HG03354 (cell line): ENCODE results near the gene ZNF559.
A peak's percentile ranks its signal among the peaks of the same experiment; 100 is the strongest.
"Not testable (repeated sequence)": the region's sequence is repeated elsewhere in the genome, so short reads cannot be mapped to it uniquely, and the experiment has no call there.

Source experiments
- ATAC-seq: cut with Tn5 transposase; IDR thresholded peaks from one replicate; pipeline ENCODE4 v1.9.1; 2021; ENCODE audit warnings: mild to moderate bottlenecking; ENCODE audit not compliant: unreplicated experiment, poor library complexity, severe bottlenecking

The ZNF559 gene

DNA sequence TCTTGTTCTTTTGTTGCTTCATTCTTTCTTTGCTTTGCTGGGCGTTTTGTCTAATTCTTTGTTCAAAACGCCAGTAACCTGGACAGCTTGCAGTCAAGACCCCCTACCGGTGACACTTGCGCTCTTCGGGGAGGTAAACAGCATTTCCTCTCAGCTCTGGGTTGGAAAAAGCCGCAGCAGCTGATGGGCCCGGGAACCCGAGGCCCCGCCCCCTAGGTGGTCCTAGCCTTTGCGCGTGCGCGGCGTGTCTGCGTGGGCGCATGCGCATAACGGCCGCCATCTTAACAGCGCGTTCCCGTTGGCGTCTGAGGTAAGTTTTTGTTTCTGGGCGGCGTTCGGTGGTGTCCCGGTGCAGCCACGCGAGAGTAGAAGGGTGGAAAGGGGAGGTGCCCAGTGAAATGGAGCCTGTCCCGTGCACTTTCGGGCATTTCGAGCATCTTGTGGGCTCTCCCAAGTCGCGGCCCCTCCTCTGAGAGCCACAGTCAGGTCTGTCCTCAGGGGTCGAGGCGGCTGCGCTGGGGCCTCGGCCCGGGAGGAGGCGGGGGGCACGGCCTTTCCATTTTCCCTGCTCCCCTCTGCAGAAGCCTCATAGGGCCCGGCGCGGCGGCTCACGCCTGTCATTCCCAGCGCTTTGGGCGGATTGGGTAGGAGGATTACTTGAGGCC is at the start of gene ZNF559:
ZNF559 (plus strand) TSS at position 261 of the 665 bp plus-strand sequence. CDS start 14,371 bp downstream, outside the sequence.
- ATAC-seq = peak; percentile 98

DNA sequence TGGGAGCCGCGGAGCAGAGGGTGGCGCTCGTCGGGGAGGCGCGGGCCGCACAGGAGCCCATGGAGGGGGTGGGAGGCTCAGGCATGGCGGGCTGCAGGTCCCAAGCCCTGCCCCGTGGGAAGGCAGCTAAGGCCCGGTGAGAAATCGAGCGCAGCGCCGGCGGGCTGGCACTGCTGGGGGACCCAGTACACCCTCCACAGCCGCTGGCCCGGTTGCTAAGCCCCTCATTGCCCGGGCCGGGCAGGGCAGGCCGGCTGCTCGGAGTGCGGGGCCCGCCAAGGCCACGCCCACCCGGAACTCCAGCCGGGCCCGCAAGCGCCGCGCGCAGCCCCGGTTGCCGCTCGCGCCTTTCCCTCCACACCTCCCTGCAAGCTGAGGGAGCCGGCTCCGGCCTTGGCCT is 40.5 kb upstream of the ZNF559 start:
- ATAC-seq = not testable (repeated sequence)

GRCh38 chr19:9289231-9289884 is 34.6 kb upstream of the ZNF559 start:
- ATAC-seq = no peak

GRCh38 chr19:9295411-9295849 is 28.5 kb upstream of the ZNF559 start:
- ATAC-seq = no peak

DNA sequence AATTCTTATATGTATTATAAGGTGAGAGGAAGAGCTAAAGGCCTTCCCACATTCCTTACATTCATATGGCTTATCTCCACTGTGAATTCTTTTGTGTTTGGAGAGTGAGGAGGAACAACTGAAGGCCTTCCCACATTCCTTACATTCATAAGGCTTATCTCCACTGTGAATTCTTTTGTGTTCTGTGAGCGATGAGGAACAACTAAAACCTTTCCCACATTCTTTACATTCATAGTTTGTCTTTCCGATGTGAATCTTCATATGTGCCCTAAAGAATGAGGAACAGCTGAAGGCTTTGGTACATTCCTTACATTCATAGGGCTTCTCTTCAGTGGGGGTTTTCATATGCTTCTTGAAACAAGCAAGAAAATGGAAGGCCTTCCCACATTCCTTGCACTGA is 27.6 kb upstream of the ZNF559 start:
- no peak for ATAC-seq

DNA sequence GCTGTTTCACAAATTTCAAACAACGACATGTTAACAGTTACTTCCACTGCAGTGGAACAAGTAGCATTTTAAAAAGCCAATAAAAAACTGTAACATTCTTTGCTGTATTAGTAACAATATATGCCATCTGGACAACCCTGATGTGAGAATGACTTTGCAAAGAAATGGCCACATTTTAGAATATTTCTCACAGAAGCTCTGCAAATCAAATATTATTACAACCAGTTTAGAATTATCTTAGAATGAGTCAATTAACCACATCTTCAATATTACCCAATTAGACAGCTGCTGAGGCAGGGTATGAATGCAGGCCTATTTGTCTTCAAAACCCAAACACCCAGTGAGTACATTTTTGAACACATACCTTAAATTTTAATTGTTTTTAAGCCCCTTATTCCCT is 17.5 kb upstream of the ZNF559 start:
- ATAC-seq = no peak

GRCh38 chr19:9308091-9308770 is 15.7 kb upstream of the ZNF559 start:
- ATAC-seq = no peak

- ATAC-seq = peak; percentile 92
These were observed 14.6 kb upstream of the ZNF559 start, which contains the start of gene ZNF699 for GRCh38 chr19:9309139-9309973. Gene ZNF699 (minus strand): TSS chr19:9309838. CDS start chr19:9305119, 4,719 bp downstream.

DNA sequence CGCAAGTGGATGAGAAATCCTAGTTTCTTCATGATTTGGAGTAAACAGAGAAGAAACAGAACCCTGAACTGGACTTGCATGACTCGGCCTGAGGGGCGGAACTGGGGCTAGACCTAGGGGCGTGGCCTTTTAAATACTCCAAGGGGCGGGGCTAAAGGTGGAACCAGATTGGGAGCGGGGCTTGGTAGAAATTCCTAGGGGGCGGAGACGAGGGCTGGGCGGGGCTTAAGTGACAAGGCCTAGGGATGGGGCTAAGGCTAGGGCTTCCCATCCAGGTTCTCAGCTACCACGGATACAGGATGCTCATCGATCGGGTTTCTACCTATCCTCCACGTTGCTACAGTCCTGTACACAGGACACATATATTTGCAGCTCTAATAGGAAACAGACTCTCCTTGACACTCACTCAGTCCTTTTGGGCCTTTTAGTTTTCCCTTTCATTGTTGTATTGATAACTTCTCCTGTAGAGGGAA is 14.0 kb upstream of the ZNF559 start:
- peak; percentile 64 for ATAC-seq

- no peak for ATAC-seq
These were observed 10.2 kb upstream of the ZNF559 start for GRCh38 chr19:9313756-9314155.

- ATAC-seq = no peak
These were observed 2.6 kb upstream of the ZNF559 start for GRCh38 chr19:9321338-9321737.

DNA sequence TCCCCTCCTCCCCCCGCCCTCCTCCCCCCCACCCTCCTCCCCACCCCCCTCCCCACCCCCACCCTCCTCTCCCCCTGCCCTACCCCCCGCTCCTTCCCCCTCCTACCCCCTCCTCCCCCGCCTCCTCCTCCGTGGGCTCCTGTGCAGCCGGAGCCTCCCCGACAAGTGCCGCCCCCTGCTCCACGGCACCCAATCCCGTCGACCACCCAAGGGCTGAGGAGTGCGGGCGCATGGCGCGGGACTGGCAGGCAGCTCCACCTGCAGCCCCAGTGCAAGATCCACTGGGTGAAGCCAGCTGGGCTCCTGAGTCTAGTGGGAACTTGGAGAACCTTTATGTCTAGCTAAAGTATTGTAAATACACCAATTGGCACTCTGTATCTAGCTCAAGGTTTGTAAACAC is 2.2 kb upstream of the ZNF559 start:
- ATAC-seq = not testable (repeated sequence)

- ATAC-seq = not testable (repeated sequence)
These were observed 1.8 kb upstream of the ZNF559 start for GRCh38 chr19:9322201-9322600.

DNA sequence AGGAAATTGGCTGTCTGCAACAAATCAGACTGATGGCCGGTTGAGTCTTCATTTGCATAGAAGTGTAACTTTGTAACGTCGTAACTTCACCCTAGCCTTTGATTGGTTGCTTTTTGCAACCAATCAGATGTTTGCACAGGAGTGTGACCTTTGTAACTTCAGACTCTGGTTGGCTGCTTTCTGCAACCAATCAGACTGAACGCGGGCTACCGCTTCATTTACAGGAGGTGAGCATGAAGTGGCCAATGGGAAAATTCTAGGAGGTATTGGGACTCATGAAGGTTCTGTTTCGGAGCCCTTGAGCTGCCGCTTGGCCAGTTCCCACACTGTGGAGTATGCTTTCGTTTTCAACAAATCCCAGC is 441 bp upstream of the ZNF559 start:
- ATAC-seq = peak; percentile 43

GRCh38 chr19:9324584-9324962 is 594 bp downstream of the ZNF559 start:
- no peak for ATAC-seq

DNA sequence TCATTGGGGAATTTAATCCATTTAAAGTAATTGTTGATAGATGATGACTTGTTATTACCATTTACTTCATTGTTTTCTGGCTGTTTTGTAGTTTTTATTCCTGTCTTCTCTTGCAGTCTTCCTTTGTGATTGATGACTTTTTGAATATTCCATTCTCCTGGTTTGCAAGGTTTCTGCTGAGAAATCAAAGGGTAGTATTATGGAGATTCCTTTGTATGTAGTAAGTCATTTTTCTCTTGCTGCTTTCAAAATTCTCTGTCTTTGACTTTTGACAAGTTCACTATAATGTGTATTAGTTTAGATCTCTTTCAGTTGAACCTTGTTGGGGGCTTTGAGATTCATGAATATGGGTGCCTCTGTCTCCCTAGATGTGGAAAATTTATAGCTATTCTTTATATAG is 6.0 kb downstream of the ZNF559 start:
- ATAC-seq = no peak

- no peak for ATAC-seq
These were observed 18.8 kb downstream of the ZNF559 start for GRCh38 chr19:9342610-9343304.

GRCh38 chr19:9345005-9345404 is 21.0 kb downstream of the ZNF559 start:
- ATAC-seq = no peak

DNA sequence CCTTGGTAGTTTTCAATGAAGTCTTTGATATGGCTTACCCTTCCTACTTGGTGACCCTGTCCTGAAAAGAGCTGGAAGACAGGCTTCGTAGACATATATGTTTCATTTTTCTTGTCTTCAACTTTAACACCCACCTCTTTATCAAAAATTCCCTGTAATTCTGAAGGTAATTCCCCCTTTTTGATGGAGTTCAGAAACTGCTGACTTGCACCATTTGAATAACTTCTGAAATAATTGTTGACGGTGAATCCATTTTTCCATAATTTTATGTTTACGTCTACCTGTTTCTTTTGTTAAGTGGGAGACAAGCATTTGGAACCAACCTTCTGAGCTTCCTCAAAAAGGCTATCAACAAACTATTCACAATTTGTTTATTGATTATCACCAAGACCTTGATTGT is 24.3 kb downstream of the ZNF559 start:
- ATAC-seq = no peak
